Heart right ventricle (tissue), 16 donors: ENCODE results near the gene C11orf42. TPM values are rescaled to one million over a fixed set of nuclear protein-coding genes. Genes with fewer than 3 reads are reported as not detected.

Experiments
- ATAC-seq, 8 donors: fragments of 200-7000 bp; cut with Tn5 transposase; one replicate each; pipeline ENCODE4 v1.9.1; 2020; ENCODE audit warnings: mild to moderate bottlenecking in 8 of 8, moderate library complexity in 8 of 8, moderate number of reproducible peaks in 1 of 8
- DNase-seq, 2 donors: peaks; one replicate each; pipeline ENCODE4 v3.0.0-alpha.2; 2020
- H3K27ac ChIP-seq, 10 donors: fragments of 200-600 bp; sonication (generic) in 2 of 10; one replicate each; pipeline versions ENCODE4 v1.5.0 to v1.8.0; 2020 to 2022; ENCODE audit warnings: mild to moderate bottlenecking in 3 of 10
- H3K27me3 ChIP-seq, 7 donors: fragments of 200-600 bp; one replicate each; pipeline ENCODE4 v1.8.0; 2021 to 2022; ENCODE audit warnings: mild to moderate bottlenecking in 2 of 7
- H3K36me3 ChIP-seq, 9 donors: fragments of 200-600 bp; sonication (generic) in 1 of 9; one replicate each; pipeline versions ENCODE4 v1.5.0 to v1.8.0; 2020 to 2022; ENCODE audit warnings: mild to moderate bottlenecking in 2 of 9
- H3K4me1 ChIP-seq, 9 donors: fragments of 200-600 bp; sonication (generic) in 1 of 9; one replicate each; pipeline versions ENCODE4 v1.5.0 to v1.8.0; 2020 to 2022; ENCODE audit warnings: mild to moderate bottlenecking in 4 of 9
- H3K4me3 ChIP-seq, 10 donors: fragments of 200-600 bp; sonication (generic) in 2 of 10; one replicate each; pipeline versions ENCODE4 v1.5.0 to v1.8.0; 2020 to 2022; ENCODE audit warnings: mild to moderate bottlenecking in 7 of 10, moderate library complexity in 2 of 10
- H3K9me3 ChIP-seq, 11 donors: fragments of 200-600 bp in 10 of 11; sonication (generic) in 2 of 11; one replicate each; pipeline versions ENCODE4 v1.5.0 to v1.8.0; 2013 to 2022; ENCODE audit warnings: mild to moderate bottlenecking in 2 of 11, control low read depth in 1 of 11, moderate library complexity in 1 of 11
- WGBS, 2 donors: extraction: QIAGEN DNeasy Blood & Tissue Kit; methylation state at CpG; one replicate each; pipeline ENCODE4 v1.1.7; 2013; ENCODE audit warnings: inconsistent platforms in 1 of 2; 5-methylcytosine and 5-hydroxymethylcytosine counted together
- intact Hi-C, 10 donors: fragments of 100-400 bp; cut with DNase I; formaldehyde crosslinking; loops; one replicate each; pipeline versions ENCODE4 v1.11.1 to v1.14.2; 2022
- long read RNA-seq, 3 donors: library from polyadenylated mRNA; unstranded; transcript quantifications; one replicate each; pipeline ENCODE4 v2.0.0, GENCODE V29; 2020 to 2021
- polyA plus RNA-seq, 2 donors: library from polyadenylated mRNA; stranded (reverse); fragments of 200-250 nt; gene quantifications; one replicate each; pipeline ENCODE4 v1.2.3, GENCODE V29; 2013
- total RNA-seq, 10 donors: library from RNA; stranded (reverse); fragmentation: NEBNext Ultra II Directional in 3 of 10; extraction: Animal tissue kit (Norgen Biotek cat#: 25700) in 3 of 10; gene quantifications; one replicate each; pipeline versions ENCODE4 v1.2.1 to v1.2.4, GENCODE V29; 2021 to 2023
- TF ChIP-seq, protein P1 (sequence below), 9 donors: fragments of 200-600 bp; sonication (generic) in 2 of 9; IDR thresholded peaks; one replicate each; pipeline versions ENCODE4 v1.5.0 to v1.8.0; 2021 to 2022; ENCODE audit warnings: antibody characterized with exemption in 9 of 9, mild to moderate bottlenecking in 5 of 9, moderate library complexity in 1 of 9
- donor health status: Arrhythmogenic right ventricular cardiomyopathy.
- donor health status: ischemic (EF 13 %, LVEDD 7.1; RV severe dilation, severe dysfunction).
- donor health status: healthy with polysubstance abuse.
- donor health status: DM: no; HTN: yes; CAD: no.
- donor health status: DM: no; HTN: no; CAD: no.
- donor health status: ischemic (EF 25% LVEDD 6.9; RV normal size, moderate dysfunction).
- donor health status: ischemic (EF 25% LVEDD 5.7; RV mildly dilated, moderate dysfunction).
- donor health status: healthy.
- donor health status: DM: yes; HTN: yes; CAD: no.
- donor health status: Ischemic cardiomyopathy.
- donor health status: ischemic (EF 35%, LVEDD 5.7; RV mildly dilated, moderate dysfunction).
- donor health status: nonischemic (EF 11% LVEDD 7.7; RV severe dilation, severe dysfunction).
- donor health status: DM: yes; HTN: yes; CAD: no.
- donor health status: PGD.
- donor health status: ischemic (EF 29% LVEDD 5.4; RV normal size, mild dysfunction).
- donor health status: nonischemic (EF 23%, LVEDD 6.1; RV moderate dilation, normal function).

The C11orf42 gene, protein sequence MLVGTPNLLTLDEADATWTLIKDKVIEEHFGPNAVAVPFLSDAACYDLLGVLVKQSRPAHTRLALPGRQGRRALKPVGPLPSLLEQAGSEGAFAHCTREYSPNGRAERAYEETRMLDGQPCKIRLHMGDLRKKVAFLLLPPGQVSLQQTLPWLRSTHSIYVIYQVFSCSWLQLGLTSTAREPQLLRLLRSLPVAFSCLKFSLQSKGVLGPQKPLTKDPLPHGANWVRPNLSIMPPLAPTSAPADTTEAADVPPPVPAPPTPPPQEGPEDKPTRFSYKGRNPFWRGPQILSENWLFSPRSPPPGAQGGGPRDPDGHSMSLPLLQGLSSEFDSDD
- total RNA-seq: not detected
- not detected for polyA plus RNA-seq
- long read RNA-seq, donor 1, partial matches to known transcripts: 0 of 1 reads
- long read RNA-seq, donor 1, other reads (novel, unspliced or antisense): 1 of 1 reads
- long read RNA-seq, donor 2, partial matches to known transcripts: 0 of 1 reads
- long read RNA-seq, donor 2, other reads (novel, unspliced or antisense): 1 of 1 reads
- long read RNA-seq, donor 3, partial matches to known transcripts: 0 of 4 reads
- long read RNA-seq, donor 3, other reads (novel, unspliced or antisense): 4 of 4 reads

DNA sequence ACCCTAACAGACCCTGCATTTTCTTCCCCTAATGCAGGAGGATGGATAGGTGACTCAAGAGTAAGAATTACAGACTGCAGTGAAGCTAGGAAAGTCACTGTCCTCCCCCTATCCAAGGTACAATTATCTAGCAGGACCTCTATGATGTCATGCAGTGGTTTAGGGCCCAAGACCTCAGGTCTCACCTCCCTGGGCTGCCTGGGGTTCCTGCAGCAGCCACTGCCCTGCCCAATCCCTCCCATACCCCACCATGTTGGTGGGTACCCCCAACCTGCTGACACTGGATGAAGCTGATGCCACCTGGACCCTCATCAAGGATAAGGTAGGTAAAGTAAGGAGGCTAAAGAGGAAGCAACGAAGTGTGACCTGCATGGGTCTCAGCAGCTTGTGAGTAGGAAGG lies at the start of gene C11orf42:
TSS of gene C11orf42 (plus strand) at position 192 of the 400 bp plus-strand sequence. CDS start at position 251, 59 bp downstream.
- no peak for DNase-seq
- no peak within 1 kb of the TSS for H3K27ac ChIP-seq
- peaks cover 0 to 33% (median 0%) of the 10 kb centered on the region in 9 donors for H3K4me1 ChIP-seq
- TF ChIP-seq, protein P1, sequence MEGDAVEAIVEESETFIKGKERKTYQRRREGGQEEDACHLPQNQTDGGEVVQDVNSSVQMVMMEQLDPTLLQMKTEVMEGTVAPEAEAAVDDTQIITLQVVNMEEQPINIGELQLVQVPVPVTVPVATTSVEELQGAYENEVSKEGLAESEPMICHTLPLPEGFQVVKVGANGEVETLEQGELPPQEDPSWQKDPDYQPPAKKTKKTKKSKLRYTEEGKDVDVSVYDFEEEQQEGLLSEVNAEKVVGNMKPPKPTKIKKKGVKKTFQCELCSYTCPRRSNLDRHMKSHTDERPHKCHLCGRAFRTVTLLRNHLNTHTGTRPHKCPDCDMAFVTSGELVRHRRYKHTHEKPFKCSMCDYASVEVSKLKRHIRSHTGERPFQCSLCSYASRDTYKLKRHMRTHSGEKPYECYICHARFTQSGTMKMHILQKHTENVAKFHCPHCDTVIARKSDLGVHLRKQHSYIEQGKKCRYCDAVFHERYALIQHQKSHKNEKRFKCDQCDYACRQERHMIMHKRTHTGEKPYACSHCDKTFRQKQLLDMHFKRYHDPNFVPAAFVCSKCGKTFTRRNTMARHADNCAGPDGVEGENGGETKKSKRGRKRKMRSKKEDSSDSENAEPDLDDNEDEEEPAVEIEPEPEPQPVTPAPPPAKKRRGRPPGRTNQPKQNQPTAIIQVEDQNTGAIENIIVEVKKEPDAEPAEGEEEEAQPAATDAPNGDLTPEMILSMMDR (IDR thresholded peaks at IDR 0.05): no peak
- H3K27me3 ChIP-seq: no peaks in the 10 kb centered on the region
- intact Hi-C loops: no loop called here
- peaks cover 0 to 64% (median 5%) of the 10 kb centered on the region in 9 donors for H3K36me3 ChIP-seq
- H3K9me3 ChIP-seq: no peaks in the 10 kb centered on the region
- 92 to 96% methylated on average over 1 of the region's 1 CpG for WGBS, 2 donors
- ATAC-seq: no peak
- no peak within 1 kb of the TSS for H3K4me3 ChIP-seq

DNA sequence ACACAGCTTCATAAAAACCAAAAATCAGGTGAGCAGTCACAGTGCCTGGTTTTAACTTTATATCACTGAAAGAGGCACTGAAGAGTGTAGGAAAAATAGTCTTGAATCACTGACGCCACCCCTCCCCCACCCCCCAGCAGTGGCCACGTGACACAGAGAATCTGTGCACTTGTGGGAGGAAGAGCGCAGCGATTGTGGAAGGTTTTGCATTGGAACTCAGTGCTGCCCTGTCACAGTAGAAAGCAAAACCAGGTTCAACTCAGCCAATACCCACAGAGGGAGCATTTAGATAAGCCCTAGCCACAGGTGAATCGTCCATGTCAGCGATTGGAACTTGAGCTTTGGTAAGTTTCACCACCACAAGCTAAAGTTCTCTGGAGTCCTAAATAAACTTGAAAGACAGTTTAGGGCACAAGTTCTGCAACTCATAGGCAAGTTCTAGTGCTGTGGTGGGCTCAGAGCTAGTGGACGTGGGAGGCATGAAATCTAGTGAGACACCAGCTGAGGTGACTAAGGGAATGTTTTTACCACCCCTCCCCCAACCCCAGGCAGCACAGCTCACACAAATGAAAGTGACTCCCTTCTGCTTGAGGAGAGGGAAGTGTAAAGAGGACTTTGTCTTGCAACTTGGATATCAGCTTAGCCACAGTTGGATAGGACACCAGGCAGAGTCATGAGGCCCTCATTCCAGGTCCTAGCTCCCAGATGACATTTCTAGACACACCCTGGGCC lies 48.6 kb upstream of the C11orf42 start:
- ATAC-seq (no peak), DNase-seq (no peak)
- intact Hi-C loops: loop anchor here in 1 of 10 donors (2.0 kb wide), 1 partner anchor 18 kb away; no protein-coding TSS in a partner anchor
- TF ChIP-seq, protein P1 (IDR thresholded peaks at IDR 0.05): no peak
- H3K27me3 ChIP-seq: no peaks in the 10 kb centered on the region
- H3K36me3 ChIP-seq: no peaks in the 10 kb centered on the region
- no peaks in the 10 kb centered on the region for H3K9me3 ChIP-seq
- WGBS, 2 donors: 73 to 84% methylated on average over 7 of the region's 7 CpGs
- H3K27ac ChIP-seq: no peak overlapping the region
- H3K4me1 ChIP-seq: no peaks in the 10 kb centered on the region
- no peak overlapping the region for H3K4me3 ChIP-seq

DNA sequence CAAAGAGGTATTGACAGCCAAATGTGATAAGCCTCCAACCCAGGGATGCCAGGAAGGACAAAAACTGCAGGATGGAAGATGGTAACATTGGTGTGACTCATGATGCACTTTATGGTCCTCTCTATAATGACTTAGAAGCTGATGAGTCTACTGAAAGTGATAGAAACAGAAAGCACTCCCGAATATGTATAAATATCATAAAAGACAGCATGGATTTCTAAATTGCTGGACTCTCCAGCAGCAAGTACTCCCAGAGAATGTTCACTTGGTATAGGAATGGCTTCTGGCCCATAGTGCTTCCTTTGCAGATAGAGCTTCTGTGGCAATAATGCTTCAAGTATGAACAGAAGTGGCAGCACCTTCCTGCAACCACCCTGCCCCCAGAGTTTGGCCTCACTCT lies 35.1 kb upstream of the C11orf42 start, which contains the start of gene OR52B2:
TSS of gene OR52B2 (minus strand) at position 101 of the 400 bp plus-strand sequence. CDS start at position 101, 0 bp downstream.
- no peak within 1 kb of the TSS for H3K4me3 ChIP-seq
- H3K27me3 ChIP-seq: peaks cover 0 to 4% (median 0%) of the 10 kb centered on the region in 7 donors
- H3K4me1 ChIP-seq: no peaks in the 10 kb centered on the region
- H3K9me3 ChIP-seq: peaks cover 0 to 10% (median under 1%) of the 10 kb centered on the region in 11 donors
- no peaks in the 10 kb centered on the region for H3K36me3 ChIP-seq
- H3K27ac ChIP-seq: no peak within 1 kb of the TSS
- intact Hi-C loops: no loop called here
- DNase-seq: no peak
- no peak for ATAC-seq
- 86 to 92% methylated on average over 1 of the region's 1 CpG for WGBS, 2 donors
- TF ChIP-seq, protein P1 (IDR thresholded peaks at IDR 0.05): no peak

DNA sequence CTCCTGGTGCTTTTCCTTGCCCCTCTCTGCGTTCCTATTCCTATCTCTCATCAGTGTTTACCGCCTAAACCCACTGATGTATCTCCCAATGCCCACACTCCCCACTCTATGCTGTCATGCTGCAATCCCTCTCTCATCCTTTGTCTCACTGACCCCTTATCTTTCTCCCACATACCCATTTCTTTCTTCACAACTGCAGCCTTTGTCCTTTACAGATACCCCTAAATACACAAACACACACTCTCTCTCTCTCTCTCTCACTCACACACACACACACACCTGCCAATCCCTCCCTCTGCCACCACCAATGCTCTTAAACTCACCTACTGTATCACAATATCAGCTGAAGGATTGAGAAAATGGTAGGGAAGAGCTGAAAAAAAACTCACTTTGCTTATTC lies 29.9 kb upstream of the C11orf42 start:
- Histone ChIP-seq H3K4me3 (no peak overlapping the region), H3K27me3 (peaks cover 0 to 4% (median 0%) of the 10 kb centered on the region in 7 donors), H3K4me1 (peaks cover 0 to 16% (median 0%) of the 10 kb centered on the region in 9 donors), H3K27ac (no peak overlapping the region), H3K36me3 (no peaks in the 10 kb centered on the region), H3K9me3 (peaks cover 0 to 6% (median 0%) of the 10 kb centered on the region in 11 donors)
- 57 to 58% methylated on average over 2 of the region's 2 CpGs for WGBS, 2 donors
- ATAC-seq (no peak), DNase-seq (no peak)
- TF ChIP-seq, protein P1 (IDR thresholded peaks at IDR 0.05): no peak
- intact Hi-C loops: no loop called here
